HFF-Myc (cell line): Measurements from ENCODE around the gene FMO2.
A peak's percentile ranks its signal among the peaks of the same experiment; 100 is the strongest.
"Not testable (repeated sequence)": the region's sequence is repeated elsewhere in the genome, so short reads cannot be mapped to it uniquely, and the experiment has no call there.

ENCODE experiments used
- DNase-seq: peaks from one replicate; pipeline ENCODE4 v3.0.0-alpha.2; 2011; ENCODE audit warnings: low read depth; ENCODE audit errors: extremely low read depth
- H3K4me3 ChIP-seq: replicated peaks from 2 replicates; pipeline ENCODE4 v1.5.1; 2011; ENCODE audit warnings: low read depth, mild to moderate bottlenecking, control low read depth, low read length
- TF ChIP-seq, protein P1 (sequence below): IDR thresholded peaks from 2 replicates; pipeline ENCODE4 v1.5.1; 2012; ENCODE audit warnings: mild to moderate bottlenecking, low read depth, low read length, control low read depth; ENCODE audit errors: missing control alignments

Gene FMO2

DNA sequence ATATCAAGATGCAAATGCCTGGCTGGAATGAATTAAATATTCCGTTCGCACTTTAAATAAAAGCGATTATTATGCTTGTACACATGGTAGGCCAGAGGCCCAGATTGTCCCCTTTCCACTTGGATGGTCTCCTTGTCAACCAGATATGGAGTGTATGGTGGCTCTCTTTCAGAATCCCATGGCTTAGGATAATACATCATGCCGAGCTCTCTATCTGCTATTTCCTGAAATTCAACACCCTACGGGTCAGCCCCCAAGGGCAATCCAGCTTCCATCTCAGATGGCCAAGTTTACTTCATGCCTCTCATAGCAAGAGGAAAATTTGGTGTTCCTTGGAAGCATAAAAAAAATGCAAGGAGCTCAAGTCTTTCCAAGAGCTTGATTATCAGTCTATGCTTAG is 37.8 kb downstream of the FMO2 start:
- no peak overlapping the region for H3K4me3 ChIP-seq
- no peak for DNase-seq
- TF ChIP-seq, protein P1, sequence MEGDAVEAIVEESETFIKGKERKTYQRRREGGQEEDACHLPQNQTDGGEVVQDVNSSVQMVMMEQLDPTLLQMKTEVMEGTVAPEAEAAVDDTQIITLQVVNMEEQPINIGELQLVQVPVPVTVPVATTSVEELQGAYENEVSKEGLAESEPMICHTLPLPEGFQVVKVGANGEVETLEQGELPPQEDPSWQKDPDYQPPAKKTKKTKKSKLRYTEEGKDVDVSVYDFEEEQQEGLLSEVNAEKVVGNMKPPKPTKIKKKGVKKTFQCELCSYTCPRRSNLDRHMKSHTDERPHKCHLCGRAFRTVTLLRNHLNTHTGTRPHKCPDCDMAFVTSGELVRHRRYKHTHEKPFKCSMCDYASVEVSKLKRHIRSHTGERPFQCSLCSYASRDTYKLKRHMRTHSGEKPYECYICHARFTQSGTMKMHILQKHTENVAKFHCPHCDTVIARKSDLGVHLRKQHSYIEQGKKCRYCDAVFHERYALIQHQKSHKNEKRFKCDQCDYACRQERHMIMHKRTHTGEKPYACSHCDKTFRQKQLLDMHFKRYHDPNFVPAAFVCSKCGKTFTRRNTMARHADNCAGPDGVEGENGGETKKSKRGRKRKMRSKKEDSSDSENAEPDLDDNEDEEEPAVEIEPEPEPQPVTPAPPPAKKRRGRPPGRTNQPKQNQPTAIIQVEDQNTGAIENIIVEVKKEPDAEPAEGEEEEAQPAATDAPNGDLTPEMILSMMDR = no peak

DNA sequence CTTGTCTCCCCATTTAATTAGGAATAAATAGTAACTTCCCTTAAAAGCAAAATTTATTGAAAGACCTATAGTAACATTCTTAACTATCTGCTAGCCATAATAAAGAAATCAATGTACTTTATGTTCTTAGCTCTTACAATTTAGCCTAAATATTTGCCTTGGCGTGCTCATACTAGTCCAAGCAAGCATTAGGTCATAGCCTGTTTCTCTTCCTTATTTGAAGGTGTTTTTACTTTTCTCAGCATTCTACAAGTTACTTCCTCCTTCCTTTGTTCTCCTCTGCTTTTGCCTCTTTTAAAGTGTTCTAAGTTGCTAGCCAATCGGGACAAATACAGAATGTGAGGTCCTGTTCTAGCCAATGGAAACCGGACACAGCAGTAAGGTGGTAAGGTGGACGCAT is 39.2 kb downstream of the FMO2 start:
- H3K4me3 ChIP-seq, DNase-seq: not testable (repeated sequence)

DNA sequence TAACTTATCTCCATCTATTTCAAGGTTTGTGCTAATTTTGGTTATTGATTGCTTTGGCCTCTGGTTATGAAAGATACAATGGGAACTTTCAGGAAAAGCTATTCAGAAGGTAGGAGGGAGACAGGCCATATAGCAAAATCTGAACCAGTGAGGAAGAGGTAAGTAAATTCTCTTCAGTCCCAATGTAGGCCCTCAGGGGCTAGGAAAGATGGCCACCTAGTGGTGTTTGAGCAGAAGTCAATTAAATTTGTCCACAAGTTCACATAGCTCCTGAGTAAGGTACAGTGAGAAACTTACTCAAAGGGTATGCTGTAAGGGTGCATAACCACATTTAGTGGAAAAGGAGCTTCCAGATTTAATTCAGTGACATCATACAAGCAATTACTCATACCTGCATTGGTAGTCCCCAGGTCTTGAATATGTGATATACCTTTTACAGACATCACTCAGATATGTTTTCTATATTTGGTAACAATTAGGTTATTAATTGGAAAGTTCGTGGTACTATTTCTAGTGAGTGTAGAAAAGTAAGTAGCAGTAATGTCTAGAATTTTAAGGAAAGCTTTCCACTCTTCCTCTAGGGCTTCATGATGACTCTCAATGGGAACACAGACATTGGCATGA is 41.8 kb downstream of the FMO2 start:
- no peak overlapping the region for H3K4me3 ChIP-seq
- no peak for DNase-seq
- TF ChIP-seq, protein P1 = peak; percentile 70

DNA sequence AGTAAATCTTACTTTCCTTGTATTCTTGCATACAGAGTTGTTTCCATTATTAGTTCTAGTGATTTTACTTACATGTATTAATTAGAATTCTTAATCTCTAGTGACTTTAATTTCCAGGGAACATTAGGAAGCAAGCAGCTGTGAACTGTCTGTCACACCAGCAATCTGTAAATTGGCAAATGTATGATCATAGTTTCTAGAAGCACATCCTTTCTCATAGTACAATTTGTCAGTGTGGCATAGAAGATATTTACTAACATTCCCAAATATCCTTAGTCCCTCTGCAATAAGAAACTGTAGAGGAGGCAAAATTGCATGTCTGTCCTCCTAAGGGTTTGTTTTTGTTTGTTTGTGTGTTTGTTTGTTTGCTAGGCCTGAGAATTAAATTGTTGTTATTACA is 46.2 kb downstream of the FMO2 start:
- H3K4me3 ChIP-seq = no peak overlapping the region
- no peak for DNase-seq
- TF ChIP-seq, protein P1 = no peak

DNA sequence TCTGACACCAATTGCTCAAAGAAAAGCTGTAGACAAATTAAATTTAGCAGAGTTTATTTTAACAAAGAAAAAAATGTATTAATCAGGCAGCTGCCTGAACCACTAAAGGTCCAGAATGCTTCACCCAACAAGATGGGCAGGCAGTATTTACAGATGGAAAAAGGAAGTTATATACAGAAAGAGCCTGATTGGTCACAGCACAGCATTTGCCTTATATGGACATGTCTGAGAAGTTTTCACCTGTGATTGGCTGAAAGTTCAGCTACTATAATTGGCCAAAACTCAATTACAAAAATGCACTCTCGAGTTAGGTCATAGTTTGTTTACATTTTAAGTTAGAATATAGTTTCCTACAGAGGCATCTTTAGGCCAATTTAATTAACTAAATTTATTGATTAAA is 48.1 kb downstream of the FMO2 start:
- DNase-seq = no peak
- TF ChIP-seq, protein P1 = no peak
- H3K4me3 ChIP-seq = no peak overlapping the region

DNA sequence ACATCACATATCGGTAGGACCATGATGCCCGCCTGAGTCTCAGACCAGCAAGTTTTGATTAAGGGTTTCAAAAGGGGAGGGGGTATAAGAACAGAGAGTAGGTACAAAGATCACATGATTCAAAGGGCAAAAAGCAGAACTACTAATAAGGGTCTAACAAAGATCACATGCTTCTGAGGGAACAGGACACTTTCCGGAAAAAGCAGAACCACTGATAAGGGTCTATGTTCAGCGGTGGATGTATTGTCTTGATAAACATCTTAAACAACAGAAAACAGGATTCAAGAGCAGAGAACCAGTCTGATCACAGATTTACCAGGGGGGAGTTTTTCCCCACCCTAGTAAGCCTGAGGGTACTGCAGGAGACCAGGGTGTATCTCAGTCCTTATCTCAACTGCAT is 51.1 kb downstream of the FMO2 start:
- not testable (repeated sequence) for DNase-seq

DNA sequence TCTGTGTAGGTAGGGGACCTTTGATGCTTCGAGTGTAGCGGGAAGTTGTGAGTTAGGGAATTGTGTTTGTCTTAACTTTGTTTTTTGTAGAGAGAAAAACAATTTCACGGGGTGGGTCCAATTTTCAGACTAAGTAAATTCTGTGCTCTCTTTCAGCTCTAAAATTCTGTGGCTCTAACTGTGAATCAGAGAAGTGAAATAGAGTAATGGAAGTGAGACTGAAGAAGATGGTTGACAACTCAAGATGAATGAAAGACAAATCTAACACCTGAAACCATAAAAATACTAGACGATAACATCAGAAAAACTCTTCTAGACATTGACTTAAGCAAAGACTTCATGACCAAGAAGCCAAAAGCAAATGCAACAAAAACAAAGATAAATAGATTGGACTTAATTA is 58.8 kb downstream of the FMO2 start:
- no peak overlapping the region for H3K4me3 ChIP-seq
- DNase-seq = no peak
- TF ChIP-seq, protein P1 = no peak

More for the DNA sequence above, 51.1 kb downstream of the FMO2 start:
- H3K4me3 ChIP-seq = not testable (repeated sequence)

DNA sequence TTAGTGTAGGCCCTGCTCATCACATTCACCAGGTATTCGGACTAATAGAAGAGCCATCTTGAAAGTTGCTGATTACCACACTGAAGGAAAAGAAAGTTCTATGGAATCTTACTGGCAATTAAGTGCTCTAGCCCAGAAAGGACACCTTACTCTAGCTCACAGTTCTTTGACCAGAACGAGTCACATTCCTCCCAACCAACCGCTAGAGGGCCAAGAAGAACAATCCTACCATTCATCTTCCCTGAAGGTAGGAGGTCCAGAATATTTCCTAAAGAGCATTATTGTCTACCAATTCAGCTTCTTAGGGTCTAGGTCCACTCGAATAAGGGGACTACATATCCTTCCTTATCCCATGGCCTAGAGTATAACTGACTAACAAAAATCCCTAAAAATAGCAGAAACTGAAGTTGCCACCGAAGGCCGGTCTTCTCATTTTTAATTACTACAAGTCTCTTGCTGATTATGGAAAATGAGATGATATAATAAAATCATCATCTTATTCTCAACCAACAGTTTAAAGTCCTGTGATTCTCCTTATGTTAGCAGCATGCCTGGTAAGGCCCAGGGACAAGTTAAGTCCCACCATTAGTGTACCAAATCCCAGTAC is 60.5 kb downstream of the FMO2 start:
- TF ChIP-seq, protein P1 = peak; percentile 89
- no peak overlapping the region for H3K4me3 ChIP-seq
- DNase-seq = no peak
